SK-N-SH treated with all-trans-retinoic acid at 6 μM for 48 hours (cell line): ENCODE measurements around the gene NEURL1B.

Experiments
- CREB5 ChIP-seq: fragments of 250-450 bp; sonication (Bioruptor Pico); IDR thresholded peaks from 2 replicates; pipeline ENCODE4 v1.5.1; 2020; ENCODE audit warnings: low read depth, mild to moderate bottlenecking, moderate library complexity
- CSRNP3 ChIP-seq: fragments of 250-450 bp; sonication (Bioruptor Pico); IDR thresholded peaks from 2 replicates; pipeline ENCODE4 v1.5.1; 2021; ENCODE audit warnings: mild to moderate bottlenecking, moderate library complexity
- PATZ1 ChIP-seq: fragments of 250-450 bp; sonication (Bioruptor Pico); IDR thresholded peaks from 2 replicates; pipeline ENCODE4 v1.8.0; 2020; ENCODE audit warnings: mild to moderate bottlenecking, moderate library complexity, borderline replicate concordance
- POU6F1 ChIP-seq: fragments of 250-450 bp; sonication (Bioruptor Pico); IDR thresholded peaks from 2 replicates; pipeline ENCODE4 v1.8.0; 2021; ENCODE audit warnings: low read depth, mild to moderate bottlenecking, moderate library complexity, borderline replicate concordance
- PPARA ChIP-seq: fragments of 250-450 bp; sonication (Bioruptor Pico); IDR thresholded peaks from 2 replicates; pipeline ENCODE4 v1.5.0; 2020; ENCODE audit warnings: mild to moderate bottlenecking, borderline replicate concordance
- RARB ChIP-seq: fragments of 250-450 bp; sonication (Bioruptor Pico); IDR thresholded peaks from 2 replicates; pipeline ENCODE4 v1.8.0; 2021; ENCODE audit warnings: mild to moderate bottlenecking, moderate library complexity
- TOX ChIP-seq: fragments of 250-450 bp; sonication (Bioruptor Pico); IDR thresholded peaks from 2 replicates; pipeline ENCODE4 v1.8.0; 2021; ENCODE audit warnings: mild to moderate bottlenecking, moderate library complexity, borderline replicate concordance
- ZC3H10 ChIP-seq: fragments of 250-450 bp; sonication (Bioruptor Pico); IDR thresholded peaks from 2 replicates; pipeline ENCODE4 v1.5.1; 2021; ENCODE audit warnings: mild to moderate bottlenecking, moderate library complexity
- ZFP3 ChIP-seq: fragments of 250-450 bp; sonication (Bioruptor Pico); IDR thresholded peaks from 2 replicates; pipeline ENCODE4 v1.5.0; 2020; ENCODE audit warnings: mild to moderate bottlenecking, moderate library complexity
- ZNF565 ChIP-seq: fragments of 450-650 bp; formaldehyde crosslinking; conservative IDR thresholded peaks from 2 replicates; pipeline ENCODE4 v1.5.0; 2020; ENCODE audit warnings: low read depth, mild to moderate bottlenecking, moderate library complexity
- ZNF70 ChIP-seq: fragments of 450-650 bp; formaldehyde crosslinking; IDR thresholded peaks from 2 replicates; pipeline ENCODE4 v1.5.0; 2020; ENCODE audit warnings: mild to moderate bottlenecking, moderate library complexity
- ZNF8 ChIP-seq: fragments of 450-650 bp; formaldehyde crosslinking; IDR thresholded peaks from 2 replicates; pipeline ENCODE4 v1.5.0; 2020; ENCODE audit warnings: mild to moderate bottlenecking, moderate library complexity

- TF ChIP-seq ZFP3 (CRISPR knock-in tag) (no peak), CREB5 (CRISPR knock-in tag) (no peak), RARB (CRISPR knock-in tag) (no peak), ZNF565 (CRISPR knock-in tag) (no peak), ZC3H10 (CRISPR knock-in tag) (no peak), ZNF70 (CRISPR knock-in tag) (no peak), PATZ1 (CRISPR knock-in tag) (no peak), ZNF8 (CRISPR knock-in tag) (no peak), PPARA (no peak), TOX (no peak), CSRNP3 (CRISPR knock-in tag) (no peak), POU6F1 (CRISPR knock-in tag) (no peak)
These were observed 47.5 kb downstream of the NEURL1B start for GRCh38 chr5:172688349-172689217.
